MM.1S (cell line): ENCODE results near the gene IDH1.

Experiments
- DNase-seq: peaks from one replicate; pipeline ENCODE4 v3.0.0-alpha.2; 2015
- H2AFZ ChIP-seq: fragments of 300-600 bp; sonication (generic); 2 replicates; pipeline ENCODE4 v1.6.0; 2016; ENCODE audit warnings: antibody characterized with exemption, low read length
- H3F3A ChIP-seq: fragments of 300-600 bp; sonication (generic); 2 replicates; pipeline ENCODE4 v1.6.1; 2016; ENCODE audit warnings: mild to moderate bottlenecking, antibody characterized with exemption, low read length, moderate library complexity, mixed read lengths; ENCODE audit not compliant: insufficient read depth
- H3K27ac ChIP-seq: fragments of 300-600 bp; sonication (generic); 2 replicates; pipeline ENCODE4 v1.5.1; 2016; ENCODE audit warnings: mild to moderate bottlenecking, low read length
- H3K27me3 ChIP-seq: fragments of 300-600 bp; sonication (generic); replicated peaks from 2 replicates; pipeline ENCODE4 v1.6.0; 2016; ENCODE audit warnings: low read length; ENCODE audit not compliant: insufficient read depth
- H3K36me3 ChIP-seq: fragments of 300-600 bp; sonication (generic); replicated peaks from 2 replicates; pipeline ENCODE4 v1.6.1; 2016; ENCODE audit warnings: mild to moderate bottlenecking, low read length, mixed read lengths; ENCODE audit not compliant: insufficient read depth
- H3K4me1 ChIP-seq: fragments of 300-600 bp; sonication (generic); 2 replicates; pipeline ENCODE4 v1.6.1; 2016; ENCODE audit warnings: low read length, mixed read lengths
- H3K4me2 ChIP-seq: fragments of 300-600 bp; sonication (generic); 2 replicates; pipeline ENCODE4 v1.6.0; 2016; ENCODE audit warnings: low read depth, low read length
- H3K4me3 ChIP-seq: fragments of 300-600 bp; sonication (generic); 2 replicates; pipeline ENCODE4 v1.5.1; 2016; ENCODE audit warnings: low read length, mixed read lengths
- H3K79me2 ChIP-seq: fragments of 300-600 bp; sonication (generic); 2 replicates; pipeline ENCODE4 v1.6.1; 2016; ENCODE audit warnings: mixed run types, low read length, mixed read lengths
- H3K9ac ChIP-seq: fragments of 300-600 bp; sonication (generic); 2 replicates; pipeline ENCODE4 v1.6.1; 2016; ENCODE audit warnings: low read length, mixed read lengths
- H3K9me2 ChIP-seq: fragments of 300-600 bp; sonication (generic); replicated peaks from 2 replicates; pipeline ENCODE4 v1.6.1; 2016; ENCODE audit warnings: mild to moderate bottlenecking, low read length, mixed read lengths; ENCODE audit not compliant: insufficient read depth
- H3K9me3 ChIP-seq: fragments of 300-600 bp; sonication (generic); replicated peaks from 2 replicates; pipeline ENCODE4 v1.6.1; 2016; ENCODE audit warnings: mild to moderate bottlenecking, low read length, mixed read lengths; ENCODE audit not compliant: insufficient read depth
- H4K20me1 ChIP-seq: fragments of 300-600 bp; sonication (generic); 2 replicates; pipeline ENCODE4 v1.6.1; 2016; ENCODE audit warnings: mild to moderate bottlenecking, low read length, moderate library complexity, mixed read lengths; ENCODE audit not compliant: insufficient read depth
- CTCF ChIP-seq: fragments of 300-600 bp; sonication (generic); IDR thresholded peaks from 2 replicates; pipeline ENCODE4 v1.5.1; 2016; ENCODE audit warnings: antibody characterized with exemption, low read length, mixed read lengths
- EZH2 ChIP-seq: fragments of 300-600 bp; sonication (generic); optimal IDR thresholded peaks from 2 replicates; pipeline ENCODE3; 2017; ENCODE audit warnings: low read depth, mild to moderate bottlenecking, antibody characterized with exemption, low read length, mixed read lengths
- EZH2phosphoT487 ChIP-seq: fragments of 300-600 bp; sonication (generic); IDR thresholded peaks from 2 replicates; pipeline ENCODE4 v1.6.1; 2018; ENCODE audit warnings: antibody characterized with exemption, low read length

Gene IDH1

DNA sequence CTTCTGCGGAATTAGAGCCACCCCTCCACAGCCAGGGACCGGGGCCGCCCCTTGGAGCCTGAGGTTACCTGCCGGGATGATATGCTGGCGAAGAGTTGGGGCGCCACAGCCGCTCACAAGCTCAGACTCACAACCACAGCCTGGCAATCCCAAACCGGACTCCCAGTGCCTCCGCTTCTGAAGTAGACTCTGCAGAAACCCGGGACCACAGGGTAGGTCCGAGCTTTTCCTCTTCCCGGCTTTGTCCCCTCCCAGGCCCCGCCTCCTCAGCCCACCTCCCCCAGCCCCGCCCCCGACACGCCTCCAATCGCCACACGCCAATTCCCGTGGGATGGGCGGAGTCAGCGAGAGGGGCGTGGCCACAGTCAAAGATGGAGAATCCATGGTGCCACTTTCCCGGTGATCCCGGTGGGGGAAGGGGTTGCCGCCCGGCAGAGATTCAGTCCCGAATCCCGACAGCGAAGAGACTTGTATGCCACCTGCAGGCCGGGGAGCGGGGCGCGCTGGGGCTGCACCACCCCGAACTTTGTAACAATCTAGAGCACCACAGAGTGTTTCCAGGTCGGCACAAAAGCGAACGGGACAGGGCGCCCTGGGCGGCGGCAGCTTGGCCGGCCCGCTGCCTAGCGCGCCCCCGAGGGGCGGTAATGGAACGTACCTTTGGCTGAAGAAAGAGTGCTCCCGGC lies at the start of gene IDH1:
IDH1 (minus strand) TSS at position 201 of the 686 bp plus-strand sequence. CDS start 3,520 bp downstream, outside the sequence.
- Histone ChIP-seq H3K9me3 (no peaks in the 10 kb centered on the region), H3K4me3 (peak within 1 kb of the TSS; percentile 95), H3K9ac (peak within 1 kb of the TSS; percentile 38; the same call in 1 of the 2 replicates), H3K27me3 (no peaks in the 10 kb centered on the region), H3F3A (peaks cover 9% of the 10 kb centered on the region), H4K20me1 (no peaks in the 10 kb centered on the region), H3K9me2 (no peaks in the 10 kb centered on the region), H3K4me1 (peaks cover 11% of the 10 kb centered on the region), H3K27ac (peak within 1 kb of the TSS; percentile 31; the same call in 1 of the 2 replicates), H3K79me2 (0 out of 2 replicates have a peak, but pooled peaks cover 6% of the 10 kb centered on the region), H3K4me2 (peak within 1 kb of the TSS; percentile 97), H3K36me3 (peaks cover 7% of the 10 kb centered on the region), H2AFZ (peak within 1 kb of the TSS; percentile 91)
- peak; percentile 87 for DNase-seq
- peak; percentile 75 for TF ChIP-seq CTCF
- no peak for TF ChIP-seq EZH2phosphoT487

GRCh38 chr2:208304157-208304556 lies 49.3 kb upstream of the IDH1 start:
- DNase-seq = no peak
- H3K4me1 ChIP-seq = no peaks in the 10 kb centered on the region
- no peaks in the 10 kb centered on the region for H3K27me3 ChIP-seq
- no peak for TF ChIP-seq CTCF
- TF ChIP-seq EZH2phosphoT487 = no peak
- TF ChIP-seq EZH2 = no peak
- no peak overlapping the region for H2AFZ ChIP-seq
- H3F3A ChIP-seq = no peaks in the 10 kb centered on the region
- H3K4me2 ChIP-seq = no peak overlapping the region
- 0 out of 2 replicates have a peak, but pooled peaks cover 4% of the 10 kb centered on the region for H3K36me3 ChIP-seq
- no peaks in the 10 kb centered on the region for H3K9me3 ChIP-seq
- H3K4me3 ChIP-seq = no peak overlapping the region
- no peak overlapping the region for H3K9ac ChIP-seq
- no peak overlapping the region for H3K27ac ChIP-seq
- no peaks in the 10 kb centered on the region for H4K20me1 ChIP-seq
- H3K79me2 ChIP-seq = no peaks in the 10 kb centered on the region
- no peaks in the 10 kb centered on the region for H3K9me2 ChIP-seq

DNA sequence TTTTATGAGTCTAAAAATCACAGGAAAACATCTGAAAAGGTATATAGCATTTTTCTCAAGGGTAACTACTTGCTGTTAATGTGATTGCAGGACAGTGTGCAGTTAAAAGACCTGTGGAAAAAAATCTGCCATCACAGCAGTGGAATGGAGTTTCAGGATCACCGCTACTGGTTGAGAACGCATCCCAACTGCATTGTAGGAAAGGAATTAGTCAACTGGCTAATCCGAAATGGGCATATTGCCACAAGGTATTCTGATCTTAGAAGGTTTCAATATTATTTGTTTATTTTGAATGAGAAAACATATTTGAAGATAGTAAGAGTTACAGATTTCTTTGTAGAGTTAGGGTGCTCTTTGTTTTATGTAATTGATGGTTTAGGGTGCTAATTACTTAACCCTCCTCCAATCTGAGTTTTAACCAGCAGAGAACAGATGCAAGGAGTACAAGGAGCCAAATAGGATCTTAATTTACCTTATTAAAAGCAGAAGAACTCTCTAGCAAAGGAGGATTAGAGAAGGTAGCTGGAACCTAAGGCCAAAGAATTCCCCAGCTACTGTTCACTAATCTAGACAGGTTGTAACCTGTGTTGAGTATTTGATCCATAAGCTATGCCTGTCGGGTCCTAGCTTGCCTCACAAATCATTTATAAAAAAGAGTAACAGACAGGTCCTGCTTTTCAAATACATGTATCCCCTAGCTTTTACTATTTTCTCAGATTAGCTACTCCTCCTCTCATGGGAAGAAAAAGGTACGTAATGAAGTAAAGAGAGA lies 46.2 kb upstream of the IDH1 start:
- H3K4me2 ChIP-seq = no peak overlapping the region

More for the DNA sequence above, 46.2 kb upstream of the IDH1 start:
- Histone ChIP-seq H3K9me2 (no peaks in the 10 kb centered on the region), H3K27ac (no peak overlapping the region), H2AFZ (no peak overlapping the region), H3F3A (no peaks in the 10 kb centered on the region), H3K27me3 (no peaks in the 10 kb centered on the region), H3K79me2 (no peaks in the 10 kb centered on the region), H3K4me1 (no peaks in the 10 kb centered on the region), H3K9ac (no peak overlapping the region), H3K9me3 (no peaks in the 10 kb centered on the region), H4K20me1 (no peaks in the 10 kb centered on the region), H3K4me3 (no peak overlapping the region), H3K36me3 (0 out of 2 replicates have a peak, but pooled peaks cover 7% of the 10 kb centered on the region)
- TF ChIP-seq EZH2 (no peak), CTCF (no peak), EZH2phosphoT487 (no peak)
- no peak for DNase-seq
